ENCODE results near the gene UROC1.

UROC1 gene

GRCh38 chr3:126481808-126482502, 35.6 kb downstream of the UROC1 start:
- TF ChIP-seq CTCF (IDR thresholded peaks at IDR 0.05; ENCODE audit: low read depth, low read length), result no peak
- DNase-seq (ENCODE audit: extremely low read depth, low read depth), result no peak

- no peak for TF ChIP-seq CTCF (IDR thresholded peaks at IDR 0.05; ENCODE audit: low read depth, low read length)
- no peak for DNase-seq (ENCODE audit: extremely low read depth, low read depth)
Measured at GRCh38 chr3:126480861-126481260, 36.7 kb downstream of the UROC1 start.

GRCh38 chr3:126480206-126480605, 37.4 kb downstream of the UROC1 start:
- DNase-seq (ENCODE audit: extremely low read depth, low read depth), result no peak
- no peak for TF ChIP-seq CTCF (IDR thresholded peaks at IDR 0.05; ENCODE audit: low read depth, low read length)

GRCh38 chr3:126479642-126480041, 37.9 kb downstream of the UROC1 start:
- DNase-seq (ENCODE audit: extremely low read depth, low read depth), result no peak
- TF ChIP-seq CTCF (IDR thresholded peaks at IDR 0.05; ENCODE audit: low read depth, low read length), result no peak

GRCh38 chr3:126478581-126479310, 38.8 kb downstream of the UROC1 start:
- TF ChIP-seq CTCF (IDR thresholded peaks at IDR 0.05; ENCODE audit: low read depth, low read length), result no peak
- DNase-seq (ENCODE audit: extremely low read depth, low read depth), result no peak

GRCh38 chr3:126477061-126477380, 40.6 kb downstream of the UROC1 start:
- no peak for TF ChIP-seq CTCF (IDR thresholded peaks at IDR 0.05; ENCODE audit: low read depth, low read length)
- DNase-seq (ENCODE audit: extremely low read depth, low read depth), result no peak

Data from AG09319 (cell line).